Heart left ventricle (tissue), 16 donors: Measurements from ENCODE around the gene HMCN2. TPM values are rescaled to one million over a fixed set of nuclear protein-coding genes. Genes with fewer than 3 reads are reported as not detected.

Experiments
- ATAC-seq, 4 donors: fragments of 200-7000 bp; cut with Tn5 transposase; one replicate each; pipeline ENCODE4 v1.9.1; 2020 to 2022; ENCODE audit warnings: moderate library complexity in 4 of 4, mild to moderate bottlenecking in 3 of 4, moderate number of reproducible peaks in 1 of 4
- DNase-seq, 5 donors: peaks; one replicate each; pipeline ENCODE4 v3.0.0-alpha.2; 2020
- H3K27ac ChIP-seq, 12 donors: fragments of 200-600 bp; sonication (generic) in 4 of 12; one replicate each; pipeline versions ENCODE4 v1.5.0 to v1.8.0; 2016 to 2022; ENCODE audit warnings: mild to moderate bottlenecking in 2 of 12
- H3K27me3 ChIP-seq, 9 donors: fragments of 200-600 bp; sonication (generic) in 2 of 9; one replicate each; pipeline versions ENCODE4 v1.5.1 to v1.8.0; 2016 to 2022; ENCODE audit warnings: mild to moderate bottlenecking in 3 of 9
- H3K36me3 ChIP-seq, 9 donors: fragments of 200-600 bp; sonication (generic) in 2 of 9; one replicate each; pipeline versions ENCODE4 v1.5.0 to v1.8.0; 2018 to 2022; ENCODE audit warnings: mild to moderate bottlenecking in 2 of 9
- H3K4me1 ChIP-seq, 12 donors: fragments of 200-600 bp; sonication (generic) in 4 of 12; one replicate each; pipeline versions ENCODE4 v1.5.0 to v1.8.0; 2016 to 2022; ENCODE audit warnings: mild to moderate bottlenecking in 3 of 12
- H3K4me3 ChIP-seq, 12 donors: fragments of 200-600 bp; sonication (generic) in 4 of 12; one replicate each; pipeline versions ENCODE4 v1.5.0 to v1.8.0; 2017 to 2022; ENCODE audit warnings: mild to moderate bottlenecking in 9 of 12, moderate library complexity in 4 of 12
- H3K9me3 ChIP-seq, 12 donors: fragments of 200-600 bp; sonication (generic) in 4 of 12; one replicate each; pipeline versions ENCODE4 v1.5.0 to v1.8.0; 2016 to 2022; ENCODE audit warnings: mild to moderate bottlenecking in 1 of 12
- POLR2A ChIP-seq, 2 donors: fragments of 450-650 bp; IDR thresholded peaks; one replicate each; pipeline ENCODE4 v1.6.1; 2017; ENCODE audit warnings: antibody characterized with exemption in 2 of 2, mild to moderate bottlenecking in 2 of 2, moderate library complexity in 2 of 2
- WGBS, 4 donors: extraction: QIAGEN DNeasy Blood & Tissue Kit in 2 of 4; methylation state at CpG; one replicate each; pipeline versions ENCODE4 v1.1.5 to v1.1.7; 2013 to 2018; 5-methylcytosine and 5-hydroxymethylcytosine counted together
- intact Hi-C, 10 donors: fragments of 100-400 bp; cut with DNase I; formaldehyde crosslinking; loops; one replicate each; pipeline versions ENCODE4 v1.11.1 to v1.14.2; 2022
- polyA plus RNA-seq, 2 donors: library from polyadenylated mRNA; stranded (reverse); fragments of 200-250 nt; gene quantifications; one replicate each; pipeline ENCODE4 v1.2.3, GENCODE V29; 2013
- total RNA-seq, 9 donors: library from RNA; depleted of rRNA in 2 of 9; stranded (reverse); fragments of >200 nt in 2 of 9; fragmentation: NEBNext Ultra II Directional in 3 of 9; extraction: Animal tissue kit (Norgen Biotek cat#: 25700) in 3 of 9; gene quantifications; one replicate each; pipeline versions ENCODE4 v1.1.0 to v1.2.4, GENCODE V29; 2016 to 2023
- TF ChIP-seq, protein P1 (sequence below), 12 donors: fragments of 200-600 bp; sonication (generic) in 4 of 12; IDR thresholded peaks; one replicate each; pipeline versions ENCODE4 v1.5.0 to v1.8.0; 2018 to 2022; ENCODE audit warnings: antibody characterized with exemption in 12 of 12, mild to moderate bottlenecking in 5 of 12
- donor health status: ischemic (EF 13 %, LVEDD 7.1; RV severe dilation, severe dysfunction).
- donor health status: healthy with polysubstance abuse.
- donor health status: DM: no; HTN: yes; CAD: no.
- donor health status: DM: no; HTN: no; CAD: no.
- donor health status: ischemic (EF 25% LVEDD 6.9; RV normal size, moderate dysfunction).
- donor health status: ischemic (EF 25% LVEDD 5.7; RV mildly dilated, moderate dysfunction).
- donor health status: healthy.
- donor health status: DM: yes; HTN: yes; CAD: no.
- donor health status: ischemic (EF 35%, LVEDD 5.7; RV mildly dilated, moderate dysfunction).
- donor health status: nonischemic (EF 11% LVEDD 7.7; RV severe dilation, severe dysfunction).
- donor health status: DM: yes; HTN: yes; CAD: no.
- donor health status: PGD.
- donor health status: ischemic (EF 29% LVEDD 5.4; RV normal size, mild dysfunction).
- donor health status: nonischemic (EF 23%, LVEDD 6.1; RV moderate dilation, normal function).

Gene HMCN2
- total and polyA plus RNA-seq, 11 donors, result 2.3 to 10.4 (median 4.3) TPM

DNA sequence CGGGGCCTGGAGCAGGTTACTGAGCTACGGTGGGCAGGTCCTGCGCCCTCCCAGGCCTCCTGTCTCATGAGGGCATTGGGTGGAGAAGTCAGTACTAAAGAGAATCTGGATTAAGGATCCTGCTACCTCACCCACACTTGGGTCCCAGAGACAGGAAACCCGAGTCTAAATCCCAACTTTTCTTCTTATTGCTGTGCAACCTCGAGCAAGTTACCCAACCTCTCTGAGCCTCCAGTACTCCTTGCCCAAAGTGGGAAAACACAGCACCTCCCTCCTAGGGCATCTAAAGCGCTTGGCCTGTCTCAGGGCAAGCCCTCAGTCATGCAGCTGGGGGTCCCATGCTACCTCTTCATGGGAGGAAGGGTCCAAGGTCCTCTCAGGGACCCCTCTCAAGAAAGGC, 207.4 kb downstream of the HMCN2 start:
- WGBS, 4 donors, result 95 to 96% (median 96%) methylated on average over 3 to 6 of the region's 6 CpGs
- ATAC-seq, result no peak
- no peak overlapping the region for H3K4me3 ChIP-seq
- intact Hi-C loops, result no loop called here
- H3K27ac ChIP-seq, result no peak overlapping the region
- no peaks in the 10 kb centered on the region for H3K27me3 ChIP-seq
- TF ChIP-seq, protein P1, sequence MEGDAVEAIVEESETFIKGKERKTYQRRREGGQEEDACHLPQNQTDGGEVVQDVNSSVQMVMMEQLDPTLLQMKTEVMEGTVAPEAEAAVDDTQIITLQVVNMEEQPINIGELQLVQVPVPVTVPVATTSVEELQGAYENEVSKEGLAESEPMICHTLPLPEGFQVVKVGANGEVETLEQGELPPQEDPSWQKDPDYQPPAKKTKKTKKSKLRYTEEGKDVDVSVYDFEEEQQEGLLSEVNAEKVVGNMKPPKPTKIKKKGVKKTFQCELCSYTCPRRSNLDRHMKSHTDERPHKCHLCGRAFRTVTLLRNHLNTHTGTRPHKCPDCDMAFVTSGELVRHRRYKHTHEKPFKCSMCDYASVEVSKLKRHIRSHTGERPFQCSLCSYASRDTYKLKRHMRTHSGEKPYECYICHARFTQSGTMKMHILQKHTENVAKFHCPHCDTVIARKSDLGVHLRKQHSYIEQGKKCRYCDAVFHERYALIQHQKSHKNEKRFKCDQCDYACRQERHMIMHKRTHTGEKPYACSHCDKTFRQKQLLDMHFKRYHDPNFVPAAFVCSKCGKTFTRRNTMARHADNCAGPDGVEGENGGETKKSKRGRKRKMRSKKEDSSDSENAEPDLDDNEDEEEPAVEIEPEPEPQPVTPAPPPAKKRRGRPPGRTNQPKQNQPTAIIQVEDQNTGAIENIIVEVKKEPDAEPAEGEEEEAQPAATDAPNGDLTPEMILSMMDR (IDR thresholded peaks at IDR 0.05), result no peak
- H3K4me1 ChIP-seq, result no peaks in the 10 kb centered on the region
- peaks cover 0 to 58% (median 0%) of the 10 kb centered on the region in 9 donors for H3K36me3 ChIP-seq
- DNase-seq, result no peak
- H3K9me3 ChIP-seq, result no peaks in the 10 kb centered on the region

GRCh38 chr9:130473566-130473965, 208.0 kb downstream of the HMCN2 start:
- intact Hi-C loops, result no loop called here
- ATAC-seq, result no peak
- H3K4me1 ChIP-seq, result no peaks in the 10 kb centered on the region
- TF ChIP-seq POLR2A (IDR thresholded peaks at IDR 0.05), result no peak
- TF ChIP-seq, protein P1 (IDR thresholded peaks at IDR 0.05), result no peak
- no peaks in the 10 kb centered on the region for H3K9me3 ChIP-seq
- no peak overlapping the region for H3K27ac ChIP-seq
- 71 to 80% (median 74%) methylated on average over 13 of the region's 13 CpGs for WGBS, 4 donors
- H3K36me3 ChIP-seq, result peaks cover 0 to 57% (median 0%) of the 10 kb centered on the region in 9 donors
- H3K27me3 ChIP-seq, result no peaks in the 10 kb centered on the region
- DNase-seq, result no peak
- no peak overlapping the region for H3K4me3 ChIP-seq

DNA sequence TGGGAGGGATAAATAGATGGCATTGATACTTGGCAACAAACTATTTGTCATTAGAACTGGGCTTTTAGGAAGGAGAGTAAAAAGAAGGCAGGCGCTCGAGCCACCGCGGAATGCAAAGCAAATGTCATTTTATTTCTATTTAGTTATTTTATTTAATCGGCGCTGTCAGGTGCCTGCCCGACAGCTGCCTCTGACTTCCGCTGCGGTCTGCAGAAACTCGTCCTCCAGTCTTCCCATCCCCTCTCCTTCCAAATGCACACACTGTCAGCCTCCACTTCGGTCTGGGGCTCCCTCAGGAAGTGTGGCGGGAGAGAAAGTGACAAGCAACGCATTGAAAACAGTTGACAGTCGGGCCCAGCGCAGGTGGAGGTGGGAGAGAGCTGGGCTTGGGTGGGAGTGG, 208.5 kb downstream of the HMCN2 start:
- Histone ChIP-seq H3K4me1 (no peaks in the 10 kb centered on the region), H3K4me3 (no peak overlapping the region), H3K27ac (no peak overlapping the region), H3K9me3 (no peaks in the 10 kb centered on the region), H3K36me3 (peaks cover 0 to 61% (median 0%) of the 10 kb centered on the region in 9 donors), H3K27me3 (no peaks in the 10 kb centered on the region)
- TF ChIP-seq, protein P1 (IDR thresholded peaks at IDR 0.05), result no peak
- no peak for TF ChIP-seq POLR2A (IDR thresholded peaks at IDR 0.05)
- ATAC-seq (no peak), DNase-seq (no peak)
- 70 to 80% (median 76%) methylated on average over 15 of the region's 15 CpGs for WGBS, 4 donors
- intact Hi-C loops, result no loop called here

DNA sequence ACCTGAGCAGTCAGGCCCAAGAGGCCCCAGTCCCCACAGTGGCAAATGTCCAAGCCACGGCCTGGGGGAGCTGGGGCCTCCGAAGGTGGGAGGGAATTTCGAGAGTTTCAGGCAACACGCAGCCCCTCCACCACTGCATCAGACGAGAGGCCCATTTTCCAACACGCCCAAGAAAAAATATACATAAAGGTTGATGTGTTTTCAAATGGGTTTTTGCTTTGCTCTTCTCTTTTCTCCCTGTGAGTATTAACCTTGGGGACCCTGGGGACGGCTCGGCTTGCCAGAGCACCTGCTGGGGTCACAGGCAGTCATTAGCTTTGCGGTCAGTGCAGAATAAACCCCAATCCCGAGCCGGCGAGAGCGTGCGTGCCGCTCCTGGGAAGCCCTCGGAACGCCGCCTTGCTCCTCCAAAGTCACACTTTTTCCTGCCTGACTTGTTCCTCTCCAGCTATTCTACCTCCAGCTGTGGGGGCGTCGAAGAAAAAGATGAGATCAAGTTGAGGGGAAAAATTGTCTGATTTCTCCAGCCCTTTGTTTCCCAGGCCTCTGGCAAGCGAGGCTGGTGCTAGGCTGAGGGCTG, 210.7 kb downstream of the HMCN2 start:
- H3K36me3 ChIP-seq, result peaks cover 0 to 62% (median 0%) of the 10 kb centered on the region in 9 donors
- DNase-seq (no peak), ATAC-seq (no peak)
- no peak overlapping the region for H3K27ac ChIP-seq
- H3K4me1 ChIP-seq, result no peaks in the 10 kb centered on the region
- H3K4me3 ChIP-seq, result no peak overlapping the region
- intact Hi-C loops, result no loop called here
- no peaks in the 10 kb centered on the region for H3K27me3 ChIP-seq
- H3K9me3 ChIP-seq, result no peaks in the 10 kb centered on the region
- 87 to 92% (median 89%) methylated on average over 21 of the region's 21 CpGs for WGBS, 4 donors
- TF ChIP-seq POLR2A (IDR thresholded peaks at IDR 0.05), result no peak
- TF ChIP-seq, protein P1 (IDR thresholded peaks at IDR 0.05), result no peak
